Measurements from ENCODE around the gene POLD4.

POLD4 gene

GRCh38 chr11:67395555-67396258 is 42.4 kb upstream of the POLD4 start:
- Mint-ChIP-seq H3K4me1 (ENCODE audit: low read depth) (peaks cover 31% of the 10 kb centered on the region), H3K27ac (no peak overlapping the region), H3K9me3 (no peaks in the 10 kb centered on the region), H3K36me3 (ENCODE audit: low read depth) (peaks cover 53% of the 10 kb centered on the region), H3K27me3 (ENCODE audit: low read depth) (no peaks in the 10 kb centered on the region), H3K4me3 (no peak overlapping the region)
- no peak for DNase-seq (ENCODE audit: low spot score)

DNA sequence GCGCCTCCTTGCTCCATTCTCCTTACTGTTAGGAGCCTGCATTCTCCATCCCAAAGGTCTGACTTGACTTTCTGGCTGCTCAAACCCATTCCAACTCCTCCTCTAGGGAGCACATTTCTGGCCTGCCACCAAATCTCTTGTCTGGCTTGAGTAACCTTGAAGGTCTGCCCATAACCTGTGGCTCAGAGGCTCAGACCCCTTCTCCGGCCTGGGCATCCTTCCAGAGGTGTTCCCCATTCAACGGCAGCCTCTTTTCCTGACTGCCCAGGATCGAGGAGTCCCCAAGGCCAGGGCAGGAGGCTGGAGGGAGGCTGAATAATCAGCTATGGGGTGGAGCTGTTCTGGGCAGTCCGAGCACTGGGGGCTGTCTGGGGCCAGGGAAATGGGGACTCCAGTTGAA is 40.6 kb upstream of the POLD4 start:
- peak overlapping the region; percentile 46 for H3K4me3 Mint-ChIP-seq
- H3K36me3 Mint-ChIP-seq (ENCODE audit: low read depth) = peaks cover 37% of the 10 kb centered on the region
- peaks cover 31% of the 10 kb centered on the region for H3K4me1 Mint-ChIP-seq (ENCODE audit: low read depth)
- H3K27ac Mint-ChIP-seq = peak overlapping the region; percentile 55
- H3K27me3 Mint-ChIP-seq (ENCODE audit: low read depth) = no peaks in the 10 kb centered on the region
- no peak for DNase-seq (ENCODE audit: low spot score)
- H3K9me3 Mint-ChIP-seq = no peaks in the 10 kb centered on the region

- H3K4me3 Mint-ChIP-seq = peak overlapping the region; percentile 97
- DNase-seq (ENCODE audit: low spot score) = no peak
- H3K36me3 Mint-ChIP-seq (ENCODE audit: low read depth) = peaks cover 35% of the 10 kb centered on the region
- no peaks in the 10 kb centered on the region for H3K27me3 Mint-ChIP-seq (ENCODE audit: low read depth)
- no peak overlapping the region for H3K27ac Mint-ChIP-seq
- H3K9me3 Mint-ChIP-seq = no peaks in the 10 kb centered on the region
- H3K4me1 Mint-ChIP-seq (ENCODE audit: low read depth) = peaks cover 31% of the 10 kb centered on the region
Measured at GRCh38 chr11:67393437-67393836, 40.1 kb upstream of the POLD4 start.

DNA sequence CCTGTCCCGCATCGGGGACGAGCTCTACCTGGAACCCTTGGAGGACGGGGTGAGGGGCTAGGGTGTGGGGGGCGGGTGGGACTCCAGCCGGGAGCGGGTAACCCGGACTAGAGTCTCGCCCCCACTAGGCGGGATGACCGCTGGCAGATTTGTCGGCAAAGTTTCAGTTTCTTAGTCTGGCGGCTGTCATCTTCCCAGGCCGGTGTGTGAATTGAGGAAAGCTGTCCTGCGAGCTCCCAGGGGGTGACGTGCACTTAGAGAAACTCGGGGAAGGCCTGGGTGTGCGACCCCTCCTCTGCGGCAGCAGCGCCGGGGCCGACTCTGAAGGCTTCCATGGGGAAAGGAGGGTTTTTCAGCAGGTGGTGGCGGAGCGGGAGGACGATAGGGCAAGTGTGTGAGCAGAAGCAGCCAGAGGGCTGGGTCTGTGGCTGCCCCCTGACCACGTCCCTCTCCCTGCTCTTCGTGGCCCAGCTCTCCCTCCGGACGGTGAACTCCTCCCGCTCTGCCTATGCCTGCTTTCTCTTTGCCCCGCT is 38.9 kb upstream of the POLD4 start:
- no peak for DNase-seq (ENCODE audit: low spot score)
- Mint-ChIP-seq H3K4me3 (peak overlapping the region; percentile 97), H3K36me3 (ENCODE audit: low read depth) (peaks cover 25% of the 10 kb centered on the region), H3K4me1 (ENCODE audit: low read depth) (peaks cover 26% of the 10 kb centered on the region), H3K27me3 (ENCODE audit: low read depth) (peaks cover under 1% of the 10 kb centered on the region), H3K9me3 (no peaks in the 10 kb centered on the region), H3K27ac (peak overlapping the region; percentile 77)

GRCh38 chr11:67391304-67392182 is 38.2 kb upstream of the POLD4 start, which contains the start of gene RAD9A:
Gene RAD9A (plus strand): TSS chr11:67391986. CDS start chr11:67392045, 59 bp downstream.
- Mint-ChIP-seq H3K27ac (peak within 1 kb of the TSS; percentile 77), H3K9me3 (no peaks in the 10 kb centered on the region), H3K4me1 (ENCODE audit: low read depth) (peaks cover 22% of the 10 kb centered on the region), H3K36me3 (ENCODE audit: low read depth) (peaks cover 21% of the 10 kb centered on the region), H3K27me3 (ENCODE audit: low read depth) (peaks cover 6% of the 10 kb centered on the region), H3K4me3 (peak within 1 kb of the TSS; percentile 97)
- peak; percentile 91 for DNase-seq (ENCODE audit: low spot score)

DNA sequence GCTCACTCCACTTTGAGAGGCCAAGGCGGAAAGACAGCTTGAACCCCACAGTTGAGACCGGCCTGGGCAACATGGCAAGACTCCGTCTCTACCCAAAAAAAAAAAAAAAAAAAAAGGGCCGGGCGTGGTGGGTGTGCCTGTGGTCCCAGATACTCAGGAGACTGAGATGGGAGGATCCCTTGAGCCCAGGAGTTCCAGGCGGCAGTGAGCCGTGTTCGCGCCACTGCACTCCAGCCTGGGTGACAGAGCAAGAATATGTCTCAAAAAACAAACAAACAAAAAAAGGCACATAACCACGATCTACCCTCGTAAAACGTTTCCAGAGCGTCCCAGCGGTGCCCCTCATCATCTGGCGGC is 37.6 kb upstream of the POLD4 start:
- Mint-ChIP-seq H3K9me3 (no peaks in the 10 kb centered on the region), H3K27me3 (ENCODE audit: low read depth) (peaks cover 7% of the 10 kb centered on the region), H3K4me1 (ENCODE audit: low read depth) (peaks cover 18% of the 10 kb centered on the region), H3K27ac (peak overlapping the region; percentile 60), H3K4me3 (peak overlapping the region; percentile 97), H3K36me3 (ENCODE audit: low read depth) (peaks cover 15% of the 10 kb centered on the region)
- no peak for DNase-seq (ENCODE audit: low spot score)

DNA sequence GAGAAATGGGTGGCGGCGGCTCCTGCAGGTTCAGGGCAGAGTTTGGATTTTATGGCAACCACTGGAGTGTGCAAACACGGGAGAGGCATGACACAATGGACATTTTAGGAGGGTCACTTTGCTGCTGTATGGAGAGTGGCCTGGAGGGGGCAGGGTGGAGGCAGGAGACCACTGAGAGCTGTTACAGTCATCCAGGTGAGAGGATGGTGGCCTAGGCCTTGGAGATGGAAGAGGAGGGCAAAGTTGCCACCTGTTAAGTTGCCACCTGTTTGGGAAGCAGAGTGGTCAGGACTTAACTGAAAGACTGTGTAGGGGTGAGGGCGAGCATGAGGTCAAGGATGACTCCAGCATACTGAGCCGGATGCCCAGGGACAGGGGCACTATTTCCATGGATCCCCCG is 36.1 kb upstream of the POLD4 start:
- Mint-ChIP-seq H3K4me3 (peak overlapping the region; percentile 70), H3K36me3 (ENCODE audit: low read depth) (peaks cover 15% of the 10 kb centered on the region), H3K27me3 (ENCODE audit: low read depth) (peaks cover 18% of the 10 kb centered on the region), H3K4me1 (ENCODE audit: low read depth) (peaks cover 18% of the 10 kb centered on the region), H3K27ac (peak overlapping the region; percentile 53), H3K9me3 (no peaks in the 10 kb centered on the region)
- DNase-seq (ENCODE audit: low spot score) = peak; percentile 41

DNA sequence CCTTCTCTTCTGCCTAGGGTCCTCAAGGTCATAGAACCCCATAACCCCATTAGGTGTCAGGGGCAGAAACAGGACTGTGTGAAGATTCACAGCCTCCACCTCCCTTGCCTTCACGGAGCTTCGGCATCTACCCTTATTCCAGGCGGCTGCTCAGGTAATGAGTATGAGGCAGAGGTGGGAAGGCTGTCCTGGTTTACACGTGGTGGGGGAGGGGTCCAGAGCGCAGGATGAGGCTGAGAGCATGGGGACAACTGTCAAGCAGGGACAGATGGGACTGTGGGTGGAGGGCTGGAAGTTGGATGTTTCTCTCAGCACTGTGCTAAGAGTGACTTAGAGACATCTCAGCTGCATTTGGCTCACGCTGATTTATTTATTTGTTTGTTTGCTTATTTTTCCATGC is 34.2 kb upstream of the POLD4 start:
- Mint-ChIP-seq H3K4me3 (no peak overlapping the region), H3K4me1 (ENCODE audit: low read depth) (peaks cover 12% of the 10 kb centered on the region), H3K36me3 (ENCODE audit: low read depth) (peaks cover 2% of the 10 kb centered on the region), H3K27ac (no peak overlapping the region), H3K27me3 (ENCODE audit: low read depth) (peaks cover 21% of the 10 kb centered on the region), H3K9me3 (no peaks in the 10 kb centered on the region)
- no peak for DNase-seq (ENCODE audit: low spot score)

GRCh38 chr11:67387069-67387468 is 33.7 kb upstream of the POLD4 start:
- Mint-ChIP-seq H3K9me3 (no peaks in the 10 kb centered on the region), H3K4me3 (no peak overlapping the region), H3K4me1 (ENCODE audit: low read depth) (peaks cover 15% of the 10 kb centered on the region), H3K36me3 (ENCODE audit: low read depth) (no peaks in the 10 kb centered on the region), H3K27ac (no peak overlapping the region), H3K27me3 (ENCODE audit: low read depth) (peaks cover 23% of the 10 kb centered on the region)
- DNase-seq (ENCODE audit: low spot score) = no peak

DNA sequence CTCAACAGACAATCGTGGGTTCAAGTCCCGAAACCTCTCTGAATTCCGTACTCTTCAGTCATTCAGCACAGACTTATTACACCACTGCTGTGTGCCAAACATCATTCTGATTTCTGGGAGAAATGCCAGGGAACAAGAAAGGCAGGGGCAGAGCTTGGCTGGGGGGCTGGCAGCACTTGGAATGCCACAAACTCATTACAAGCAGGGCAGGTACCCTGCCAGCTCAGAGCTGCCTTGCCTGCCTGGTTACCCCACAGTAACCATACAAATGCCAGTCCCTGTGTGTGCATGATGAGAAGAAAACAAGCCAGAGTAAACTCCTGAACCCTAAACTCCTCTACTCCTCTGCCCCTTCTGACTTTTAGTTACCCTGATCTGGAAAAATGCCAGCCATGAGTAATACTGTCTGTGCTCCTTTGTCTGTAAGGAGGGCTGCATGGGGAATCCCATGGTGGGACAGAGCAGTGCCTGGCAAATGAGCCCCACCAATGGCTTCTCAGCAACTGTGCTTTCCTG is 31.6 kb upstream of the POLD4 start:
- Mint-ChIP-seq H3K4me1 (ENCODE audit: low read depth) (peaks cover 14% of the 10 kb centered on the region), H3K27ac (no peak overlapping the region), H3K27me3 (ENCODE audit: low read depth) (peaks cover 26% of the 10 kb centered on the region), H3K4me3 (no peak overlapping the region), H3K36me3 (ENCODE audit: low read depth) (no peaks in the 10 kb centered on the region), H3K9me3 (no peaks in the 10 kb centered on the region)
- DNase-seq (ENCODE audit: low spot score) = no peak

DNA sequence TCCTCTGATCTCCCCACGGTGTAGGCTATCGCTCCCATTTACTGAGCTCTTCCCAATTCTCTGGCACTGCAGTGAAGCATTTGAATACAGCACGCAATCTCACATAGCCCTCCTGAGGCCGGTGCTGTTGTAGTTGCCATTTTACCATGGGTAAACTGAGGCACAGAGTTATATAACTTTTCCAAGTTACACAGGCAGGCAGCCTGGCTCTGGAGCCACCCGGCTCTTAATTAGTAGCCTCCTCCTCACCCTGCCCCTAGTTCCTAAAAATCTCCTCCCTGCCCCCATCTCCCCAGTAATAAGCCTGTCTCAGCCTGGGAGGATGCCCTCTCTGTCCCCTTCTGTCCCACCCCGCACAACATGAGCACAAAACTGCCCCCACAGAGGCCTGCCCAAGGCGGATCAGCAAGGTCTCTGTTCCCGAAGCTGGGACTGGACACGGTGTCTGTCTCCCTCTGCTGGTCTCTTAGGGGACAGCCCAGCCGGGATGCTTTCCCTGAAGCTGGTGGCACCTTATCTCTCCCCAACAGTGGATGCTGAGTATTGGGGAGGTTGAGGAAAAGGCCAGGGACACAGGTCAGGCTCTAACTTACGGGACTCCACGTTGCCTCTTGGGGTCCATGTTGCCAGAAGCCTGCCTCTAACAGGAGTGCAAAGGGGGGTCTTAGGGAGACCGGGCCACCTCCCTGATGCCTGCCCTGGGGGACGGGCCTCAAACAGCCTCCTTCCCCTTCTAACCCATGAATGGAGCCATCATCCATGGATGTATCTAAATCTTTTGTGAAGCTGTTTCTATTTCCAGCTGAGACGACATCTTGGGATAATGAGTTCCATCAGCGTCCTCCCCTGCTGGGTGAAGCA is 29.2 kb upstream of the POLD4 start:
- no peaks in the 10 kb centered on the region for H3K9me3 Mint-ChIP-seq
- no peak overlapping the region for H3K27ac Mint-ChIP-seq
- peaks cover 30% of the 10 kb centered on the region for H3K27me3 Mint-ChIP-seq (ENCODE audit: low read depth)
- H3K4me1 Mint-ChIP-seq (ENCODE audit: low read depth) = peaks cover 7% of the 10 kb centered on the region
- no peak overlapping the region for H3K4me3 Mint-ChIP-seq
- peak; percentile 75 for DNase-seq (ENCODE audit: low spot score)
- no peaks in the 10 kb centered on the region for H3K36me3 Mint-ChIP-seq (ENCODE audit: low read depth)

GRCh38 chr11:67381244-67381972 is 28.1 kb upstream of the POLD4 start:
- no peaks in the 10 kb centered on the region for H3K9me3 Mint-ChIP-seq
- H3K36me3 Mint-ChIP-seq (ENCODE audit: low read depth) = no peaks in the 10 kb centered on the region
- H3K4me3 Mint-ChIP-seq = no peak overlapping the region
- H3K4me1 Mint-ChIP-seq (ENCODE audit: low read depth) = peaks cover 7% of the 10 kb centered on the region
- no peak for DNase-seq (ENCODE audit: low spot score)
- H3K27ac Mint-ChIP-seq = no peak overlapping the region
- peaks cover 30% of the 10 kb centered on the region for H3K27me3 Mint-ChIP-seq (ENCODE audit: low read depth)
